ENCODE measurements around the gene ATOX1.

- TF ChIP-seq POLR2A (IDR thresholded peaks at IDR 0.05): no peak
- TF ChIP-seq CTCF (IDR thresholded peaks at IDR 0.05): no peak
- TF ChIP-seq EP300 (IDR thresholded peaks at IDR 0.05): no peak
Measured at GRCh38 chr5:151805414-151806223, 47.2 kb upstream of the ATOX1 start.
